ENCODE results near the gene DUSP5. TPM values are rescaled to one million over a fixed set of nuclear protein-coding genes. Genes with fewer than 3 reads are reported as not detected.
"Not testable (repeated sequence)": the region's sequence is repeated elsewhere in the genome, so short reads cannot be mapped to it uniquely, and the experiment has no call there.

Gene DUSP5
- total and polyA plus RNA-seq, 9 donors, result 2.0 to 4.4 (median 2.8) TPM

DNA sequence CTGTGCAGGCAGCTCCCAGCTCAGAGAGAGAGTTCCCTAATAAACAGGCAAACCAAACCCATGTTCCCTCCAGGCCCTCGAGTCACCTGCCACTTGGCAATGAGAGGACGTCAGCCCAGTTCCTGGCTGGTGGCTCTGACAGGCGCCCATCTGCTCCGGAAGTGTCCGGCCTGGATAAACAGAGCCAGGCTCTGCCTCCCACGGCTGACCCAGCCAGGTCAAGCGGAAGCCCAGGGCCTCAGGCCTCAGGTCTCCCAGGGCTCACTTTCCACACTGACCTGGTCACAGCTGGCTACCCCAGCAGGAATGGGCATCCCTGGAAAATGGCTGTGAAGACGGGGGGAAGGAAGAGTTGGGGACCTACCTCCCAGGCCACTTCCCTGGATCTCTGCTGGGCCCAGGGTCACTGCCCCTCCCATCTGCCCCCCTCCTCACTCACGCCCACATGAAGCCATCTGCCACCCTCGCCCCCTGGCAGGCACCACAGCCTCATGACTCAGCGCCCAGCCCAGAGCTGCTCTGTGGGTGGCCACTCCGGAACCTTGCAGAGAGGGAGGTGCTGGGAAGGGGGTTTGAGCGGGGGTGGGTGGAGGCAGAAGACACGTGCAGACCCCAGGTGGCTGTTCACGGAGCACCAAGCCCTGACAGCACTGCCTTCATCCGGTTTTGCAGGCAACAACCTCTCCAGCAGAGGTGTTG, 37.4 kb upstream of the DUSP5 start:
- H3K27ac ChIP-seq (ENCODE audit: low read length), result no peak overlapping the region
- peak; percentile 50 for DNase-seq
- H3K27me3 ChIP-seq (ENCODE audit: control insufficient read depth, insufficient read depth, low read length), result no peaks in the 10 kb centered on the region
- WGBS (ENCODE audit: insufficient coverage), result 52% methylated on average over 10 of the region's 16 CpGs
- H3K36me3 ChIP-seq (ENCODE audit: control insufficient read depth, insufficient read depth, low read length), result no peaks in the 10 kb centered on the region
- peaks cover 48% of the 10 kb centered on the region for H3K4me1 ChIP-seq (ENCODE audit: control insufficient read depth, insufficient read depth, low read length)
- H3K9me3 ChIP-seq (replicated peaks; ENCODE audit: control insufficient read depth, low read depth, low read length), result no peaks in the 10 kb centered on the region
- H3K4me3 ChIP-seq (ENCODE audit: low read length), result no peak overlapping the region

- no peak for DNase-seq
- H3K4me1 ChIP-seq (ENCODE audit: control insufficient read depth, insufficient read depth, low read length), result peaks cover 40% of the 10 kb centered on the region
- H3K27ac ChIP-seq (ENCODE audit: low read length), result peak overlapping the region; percentile 42
- H3K4me3 ChIP-seq (ENCODE audit: low read length), result no peak overlapping the region
- 82% methylated on average over 7 of the region's 7 CpGs for WGBS (ENCODE audit: insufficient coverage)
- no peaks in the 10 kb centered on the region for H3K36me3 ChIP-seq (ENCODE audit: control insufficient read depth, insufficient read depth, low read length)
- H3K27me3 ChIP-seq (ENCODE audit: control insufficient read depth, insufficient read depth, low read length), result no peaks in the 10 kb centered on the region
- no peaks in the 10 kb centered on the region for H3K9me3 ChIP-seq (replicated peaks; ENCODE audit: control insufficient read depth, low read depth, low read length)
These were observed 36.6 kb upstream of the DUSP5 start for GRCh38 chr10:110461088-110461487.

DNA sequence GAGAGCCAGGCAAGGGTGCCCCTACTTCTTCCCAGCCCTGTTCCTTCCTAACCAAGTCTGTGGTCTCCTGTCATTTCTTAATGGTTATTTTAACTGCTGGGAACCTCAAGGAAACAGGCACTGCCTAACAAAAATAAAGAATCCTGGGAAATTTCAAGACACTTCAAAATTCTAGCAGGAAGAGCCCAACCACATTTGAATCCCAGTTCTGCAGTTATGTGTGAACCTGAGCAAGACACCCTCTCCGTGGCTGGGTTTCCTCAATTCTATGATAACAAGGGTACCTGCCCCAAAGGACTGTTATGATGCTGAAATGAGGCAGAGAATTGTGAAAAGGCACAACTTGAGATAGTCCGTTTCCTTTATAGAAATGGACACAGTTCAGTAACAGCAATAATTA, 36.2 kb upstream of the DUSP5 start:
- no CpG with 5 or more reads among the region's 2 CpGs for WGBS (ENCODE audit: insufficient coverage)
- Histone ChIP-seq H3K27me3 (ENCODE audit: control insufficient read depth, insufficient read depth, low read length) (no peaks in the 10 kb centered on the region), H3K4me3 (ENCODE audit: low read length) (no peak overlapping the region), H3K27ac (ENCODE audit: low read length) (peak overlapping the region; percentile 42), H3K36me3 (ENCODE audit: control insufficient read depth, insufficient read depth, low read length) (no peaks in the 10 kb centered on the region), H3K9me3 (replicated peaks; ENCODE audit: control insufficient read depth, low read depth, low read length) (no peaks in the 10 kb centered on the region), H3K4me1 (ENCODE audit: control insufficient read depth, insufficient read depth, low read length) (peaks cover 36% of the 10 kb centered on the region)
- DNase-seq, result peak; percentile 30

GRCh38 chr10:110462166-110463095, 35.3 kb upstream of the DUSP5 start:
- Histone ChIP-seq H3K9me3 (replicated peaks; ENCODE audit: control insufficient read depth, low read depth, low read length) (no peaks in the 10 kb centered on the region), H3K27ac (ENCODE audit: low read length) (no peak overlapping the region), H3K4me1 (ENCODE audit: control insufficient read depth, insufficient read depth, low read length) (peaks cover 34% of the 10 kb centered on the region), H3K4me3 (ENCODE audit: low read length) (no peak overlapping the region), H3K36me3 (ENCODE audit: control insufficient read depth, insufficient read depth, low read length) (no peaks in the 10 kb centered on the region), H3K27me3 (ENCODE audit: control insufficient read depth, insufficient read depth, low read length) (no peaks in the 10 kb centered on the region)
- 65% methylated on average over 19 of the region's 19 CpGs for WGBS (ENCODE audit: insufficient coverage)
- peak; percentile 21 for DNase-seq

DNA sequence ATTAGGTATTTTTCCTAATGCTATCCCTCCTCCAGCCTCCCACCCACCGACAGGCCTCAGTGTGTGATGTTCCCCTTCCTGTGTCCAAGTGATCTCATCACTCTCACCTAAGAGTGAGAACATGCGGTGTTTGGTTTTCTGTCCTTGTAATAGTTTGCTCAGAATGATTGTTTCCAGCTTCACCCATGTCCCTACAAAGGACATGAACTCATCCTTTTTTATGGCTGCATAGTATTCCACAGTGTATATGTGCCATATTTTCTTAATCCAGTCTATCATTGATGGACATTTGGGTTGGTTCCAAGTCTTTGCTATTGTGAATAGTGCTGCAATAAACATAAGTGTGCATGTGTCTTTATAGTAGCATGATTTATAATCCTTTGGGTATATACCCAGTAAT, 29.4 kb upstream of the DUSP5 start:
- not testable (repeated sequence) for DNase-seq; H3K4me1 ChIP-seq (ENCODE audit: control insufficient read depth, insufficient read depth, low read length); H3K9me3 ChIP-seq (replicated peaks; ENCODE audit: control insufficient read depth, low read depth, low read length); H3K4me3 ChIP-seq (ENCODE audit: low read length); H3K27ac ChIP-seq (ENCODE audit: low read length); H3K27me3 ChIP-seq (ENCODE audit: control insufficient read depth, insufficient read depth, low read length); H3K36me3 ChIP-seq (ENCODE audit: control insufficient read depth, insufficient read depth, low read length)
- no CpG with 5 or more reads among the region's 2 CpGs for WGBS (ENCODE audit: insufficient coverage)

GRCh38 chr10:110470541-110470940, 27.2 kb upstream of the DUSP5 start:
- not testable (repeated sequence) for DNase-seq; H3K4me3 ChIP-seq (ENCODE audit: low read length); H3K4me1 ChIP-seq (ENCODE audit: control insufficient read depth, insufficient read depth, low read length); H3K36me3 ChIP-seq (ENCODE audit: control insufficient read depth, insufficient read depth, low read length); H3K27ac ChIP-seq (ENCODE audit: low read length); H3K27me3 ChIP-seq (ENCODE audit: control insufficient read depth, insufficient read depth, low read length); H3K9me3 ChIP-seq (replicated peaks; ENCODE audit: control insufficient read depth, low read depth, low read length)
- 83% methylated on average over 9 of the region's 10 CpGs for WGBS (ENCODE audit: insufficient coverage)

DNA sequence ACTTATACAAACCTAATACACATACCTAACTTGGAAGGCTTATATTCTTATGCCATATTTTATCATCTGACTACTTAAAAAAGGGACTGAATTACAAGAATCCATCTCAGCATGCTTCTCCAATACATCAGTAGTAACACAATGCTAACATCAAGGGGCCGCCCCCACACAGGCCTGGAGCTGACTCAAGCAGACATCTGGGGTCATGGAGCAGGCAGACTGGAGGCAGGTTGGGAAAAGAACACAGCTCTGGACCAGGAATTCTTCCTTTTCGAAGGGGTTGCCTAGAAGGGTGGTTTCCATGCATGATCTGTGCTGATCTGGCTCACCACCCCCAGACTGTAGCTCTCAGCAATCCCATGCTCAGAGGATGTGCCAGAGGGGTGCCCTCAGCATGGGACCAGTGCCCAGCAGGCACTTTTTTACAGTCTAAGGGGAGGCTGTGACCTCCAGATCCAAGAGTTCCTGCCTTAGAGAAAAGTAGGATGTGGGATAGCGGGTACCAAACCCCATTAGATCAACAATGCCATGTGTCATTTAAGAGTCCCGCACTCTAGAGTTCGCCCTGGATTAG, 26.1 kb upstream of the DUSP5 start:
- DNase-seq, result no peak
- Histone ChIP-seq H3K4me1 (ENCODE audit: control insufficient read depth, insufficient read depth, low read length) (no peaks in the 10 kb centered on the region), H3K27ac (ENCODE audit: low read length) (no peak overlapping the region), H3K9me3 (replicated peaks; ENCODE audit: control insufficient read depth, low read depth, low read length) (no peaks in the 10 kb centered on the region), H3K4me3 (ENCODE audit: low read length) (no peak overlapping the region), H3K36me3 (ENCODE audit: control insufficient read depth, insufficient read depth, low read length) (no peaks in the 10 kb centered on the region), H3K27me3 (ENCODE audit: control insufficient read depth, insufficient read depth, low read length) (no peaks in the 10 kb centered on the region)
- WGBS (ENCODE audit: insufficient coverage), result 80% methylated on average over 1 of the region's 5 CpGs

- Histone ChIP-seq H3K27ac (ENCODE audit: low read length) (no peak overlapping the region), H3K4me1 (ENCODE audit: control insufficient read depth, insufficient read depth, low read length) (no peaks in the 10 kb centered on the region), H3K4me3 (ENCODE audit: low read length) (no peak overlapping the region), H3K27me3 (ENCODE audit: control insufficient read depth, insufficient read depth, low read length) (no peaks in the 10 kb centered on the region), H3K9me3 (replicated peaks; ENCODE audit: control insufficient read depth, low read depth, low read length) (no peaks in the 10 kb centered on the region), H3K36me3 (ENCODE audit: control insufficient read depth, insufficient read depth, low read length) (no peaks in the 10 kb centered on the region)
- WGBS (ENCODE audit: insufficient coverage), result no CpG with 5 or more reads among the region's 3 CpGs
- DNase-seq, result no peak
These were observed 23.7 kb upstream of the DUSP5 start for GRCh38 chr10:110474017-110474416.

DNA sequence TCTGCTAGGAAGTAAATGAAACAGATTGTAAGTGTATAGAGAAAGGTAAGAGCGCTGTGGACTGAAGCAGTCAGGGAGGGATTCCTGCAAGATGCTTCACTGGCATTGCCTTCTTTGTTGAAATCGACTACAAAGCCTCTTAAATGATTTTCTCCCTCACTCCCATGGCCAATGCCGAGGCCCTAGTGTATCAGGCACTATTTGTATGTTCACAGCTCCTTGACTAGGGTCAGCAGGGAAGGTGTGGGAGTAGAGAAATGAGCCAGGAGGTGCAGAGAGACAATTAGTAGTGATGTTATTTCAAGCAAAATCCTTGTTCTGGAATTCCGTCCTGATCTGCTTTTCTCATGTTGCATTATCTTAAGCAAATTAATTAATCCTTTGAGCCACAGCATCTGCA, 22.9 kb upstream of the DUSP5 start:
- H3K27me3 ChIP-seq (ENCODE audit: control insufficient read depth, insufficient read depth, low read length), result peaks cover 2% of the 10 kb centered on the region
- WGBS (ENCODE audit: insufficient coverage), result no CpG with 5 or more reads among the region's 4 CpGs
- H3K27ac ChIP-seq (ENCODE audit: low read length), result no peak overlapping the region

More for the DNA sequence above, 22.9 kb upstream of the DUSP5 start:
- DNase-seq, result no peak
- Histone ChIP-seq H3K4me1 (ENCODE audit: control insufficient read depth, insufficient read depth, low read length) (no peaks in the 10 kb centered on the region), H3K9me3 (replicated peaks; ENCODE audit: control insufficient read depth, low read depth, low read length) (no peaks in the 10 kb centered on the region), H3K36me3 (ENCODE audit: control insufficient read depth, insufficient read depth, low read length) (no peaks in the 10 kb centered on the region), H3K4me3 (ENCODE audit: low read length) (no peak overlapping the region)
